ENCODE results near the gene NOP9.

Gene NOP9

DNA sequence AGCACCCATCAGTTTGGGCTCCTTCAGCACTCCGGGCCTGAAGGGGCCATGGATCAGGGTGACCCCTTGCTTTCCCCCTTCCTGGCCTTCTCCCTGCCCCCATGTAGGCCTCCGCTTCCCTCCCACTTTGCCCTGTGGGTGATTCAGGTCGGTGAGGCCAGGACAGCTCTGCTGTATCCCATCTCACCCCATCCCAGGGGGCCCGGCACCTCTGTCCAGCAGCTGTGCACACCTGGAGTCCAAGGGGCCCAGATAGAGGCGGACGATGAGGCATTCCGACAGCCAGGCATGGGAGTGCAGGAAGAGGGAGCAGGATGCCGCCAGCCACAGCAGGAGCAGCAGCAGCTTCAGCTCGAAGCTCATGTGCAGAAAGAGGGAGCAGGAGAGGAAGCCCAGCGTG, 23.0 kb downstream of the NOP9 start:
- Histone ChIP-seq H3K4me3 (ENCODE audit: low read length, poor library complexity, severe bottlenecking) (no peak overlapping the region), H4K20me1 (ENCODE audit: insufficient read depth, low read length, poor library complexity, severe bottlenecking) (no peaks in the 10 kb centered on the region), H3F3A (ENCODE audit: low read depth) (0 out of 2 replicates have a peak, but pooled peaks cover 3% of the 10 kb centered on the region), H3K79me2 (ENCODE audit: insufficient read depth, low read length) (no peaks in the 10 kb centered on the region), H2AFZ (ENCODE audit: low read length) (no peak overlapping the region), H3K9me3 (ENCODE audit: insufficient read depth, low read depth, low read length) (no peaks in the 10 kb centered on the region), H3K9me2 (replicated peaks; ENCODE audit: low read depth, low read length) (no peaks in the 10 kb centered on the region), H3K4me1 (ENCODE audit: insufficient read depth, low read length, poor library complexity, severe bottlenecking) (peaks cover 26% of the 10 kb centered on the region), H3K27me3 (ENCODE audit: insufficient read depth, low read length, poor library complexity, severe bottlenecking) (no peaks in the 10 kb centered on the region), H3K4me2 (ENCODE audit: low read depth, low read length, poor library complexity, severe bottlenecking) (no peak overlapping the region), H3K9ac (ENCODE audit: low read depth, low read length, poor library complexity, severe bottlenecking) (no peak overlapping the region), H3K36me3 (ENCODE audit: insufficient read depth, low read length) (no peaks in the 10 kb centered on the region)
- no peak for TF ChIP-seq EZH2phosphoT487 (IDR thresholded peaks at IDR 0.05; ENCODE audit: borderline replicate concordance)
- TF ChIP-seq, protein P1, sequence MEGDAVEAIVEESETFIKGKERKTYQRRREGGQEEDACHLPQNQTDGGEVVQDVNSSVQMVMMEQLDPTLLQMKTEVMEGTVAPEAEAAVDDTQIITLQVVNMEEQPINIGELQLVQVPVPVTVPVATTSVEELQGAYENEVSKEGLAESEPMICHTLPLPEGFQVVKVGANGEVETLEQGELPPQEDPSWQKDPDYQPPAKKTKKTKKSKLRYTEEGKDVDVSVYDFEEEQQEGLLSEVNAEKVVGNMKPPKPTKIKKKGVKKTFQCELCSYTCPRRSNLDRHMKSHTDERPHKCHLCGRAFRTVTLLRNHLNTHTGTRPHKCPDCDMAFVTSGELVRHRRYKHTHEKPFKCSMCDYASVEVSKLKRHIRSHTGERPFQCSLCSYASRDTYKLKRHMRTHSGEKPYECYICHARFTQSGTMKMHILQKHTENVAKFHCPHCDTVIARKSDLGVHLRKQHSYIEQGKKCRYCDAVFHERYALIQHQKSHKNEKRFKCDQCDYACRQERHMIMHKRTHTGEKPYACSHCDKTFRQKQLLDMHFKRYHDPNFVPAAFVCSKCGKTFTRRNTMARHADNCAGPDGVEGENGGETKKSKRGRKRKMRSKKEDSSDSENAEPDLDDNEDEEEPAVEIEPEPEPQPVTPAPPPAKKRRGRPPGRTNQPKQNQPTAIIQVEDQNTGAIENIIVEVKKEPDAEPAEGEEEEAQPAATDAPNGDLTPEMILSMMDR (conservative IDR thresholded peaks at IDR 0.05; ENCODE audit: low read length) = no peak

DNA sequence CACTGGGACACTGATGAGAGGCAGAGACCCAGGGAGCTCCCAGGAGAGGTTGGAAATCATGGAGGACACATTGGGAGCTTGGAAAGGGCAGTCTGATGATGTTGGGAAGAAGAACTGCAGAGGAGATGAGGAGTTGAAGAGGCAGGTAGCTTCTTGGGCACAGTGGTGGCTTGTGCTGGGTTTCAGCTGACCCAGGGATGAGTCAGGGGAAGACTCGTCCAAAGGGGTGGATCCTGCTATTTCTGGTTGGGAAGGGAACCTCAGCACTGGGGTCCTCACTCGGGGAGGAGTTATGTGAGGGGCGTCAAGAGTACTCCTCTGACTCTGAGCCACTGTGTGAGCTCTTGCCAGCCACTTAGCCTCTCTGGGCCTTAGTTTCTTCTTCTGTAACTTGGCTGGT, 23.7 kb downstream of the NOP9 start:
- Histone ChIP-seq H3K79me2 (ENCODE audit: insufficient read depth, low read length) (no peaks in the 10 kb centered on the region), H3K4me3 (ENCODE audit: low read length, poor library complexity, severe bottlenecking) (no peak overlapping the region), H3K9me2 (replicated peaks; ENCODE audit: low read depth, low read length) (no peaks in the 10 kb centered on the region), H3K4me1 (ENCODE audit: insufficient read depth, low read length, poor library complexity, severe bottlenecking) (peaks cover 26% of the 10 kb centered on the region), H3K36me3 (ENCODE audit: insufficient read depth, low read length) (no peaks in the 10 kb centered on the region), H3K27me3 (ENCODE audit: insufficient read depth, low read length, poor library complexity, severe bottlenecking) (no peaks in the 10 kb centered on the region), H3K4me2 (ENCODE audit: low read depth, low read length, poor library complexity, severe bottlenecking) (no peak overlapping the region), H4K20me1 (ENCODE audit: insufficient read depth, low read length, poor library complexity, severe bottlenecking) (no peaks in the 10 kb centered on the region), H3F3A (ENCODE audit: low read depth) (0 out of 2 replicates have a peak, but pooled peaks cover 3% of the 10 kb centered on the region), H2AFZ (ENCODE audit: low read length) (no peak overlapping the region), H3K9me3 (ENCODE audit: insufficient read depth, low read depth, low read length) (no peaks in the 10 kb centered on the region), H3K9ac (ENCODE audit: low read depth, low read length, poor library complexity, severe bottlenecking) (no peak overlapping the region)
- no peak for TF ChIP-seq EZH2phosphoT487 (IDR thresholded peaks at IDR 0.05; ENCODE audit: borderline replicate concordance)
- TF ChIP-seq, protein P1 (conservative IDR thresholded peaks at IDR 0.05; ENCODE audit: low read length) = no peak

DNA sequence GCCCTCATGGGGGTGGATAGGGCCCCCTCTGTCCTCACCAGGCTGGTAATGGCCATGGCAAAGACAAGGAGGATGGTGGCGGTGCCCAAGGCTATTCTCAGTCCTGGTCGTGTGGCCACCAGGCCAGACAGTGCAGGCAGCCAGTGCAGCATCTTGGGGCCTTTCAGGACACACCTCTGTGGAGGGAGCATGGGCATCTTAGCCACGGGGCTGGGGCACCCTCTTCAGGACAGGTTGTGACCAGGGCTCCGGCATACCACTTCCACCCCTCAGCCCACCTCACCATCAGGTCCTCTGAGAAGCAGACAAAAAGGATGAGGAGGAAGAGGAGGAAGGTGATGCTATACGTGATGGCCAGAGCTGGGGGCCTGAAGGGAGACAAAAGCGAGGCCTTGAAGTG, 24.4 kb downstream of the NOP9 start:
- Histone ChIP-seq H3K79me2 (ENCODE audit: insufficient read depth, low read length) (no peaks in the 10 kb centered on the region), H3K9ac (ENCODE audit: low read depth, low read length, poor library complexity, severe bottlenecking) (no peak overlapping the region), H3K36me3 (ENCODE audit: insufficient read depth, low read length) (no peaks in the 10 kb centered on the region), H3K9me3 (ENCODE audit: insufficient read depth, low read depth, low read length) (no peaks in the 10 kb centered on the region), H3K4me2 (ENCODE audit: low read depth, low read length, poor library complexity, severe bottlenecking) (no peak overlapping the region), H3K27me3 (ENCODE audit: insufficient read depth, low read length, poor library complexity, severe bottlenecking) (no peaks in the 10 kb centered on the region), H4K20me1 (ENCODE audit: insufficient read depth, low read length, poor library complexity, severe bottlenecking) (no peaks in the 10 kb centered on the region), H3K4me3 (ENCODE audit: low read length, poor library complexity, severe bottlenecking) (no peak overlapping the region), H3F3A (ENCODE audit: low read depth) (0 out of 2 replicates have a peak, but pooled peaks cover 3% of the 10 kb centered on the region), H2AFZ (ENCODE audit: low read length) (no peak overlapping the region), H3K9me2 (replicated peaks; ENCODE audit: low read depth, low read length) (no peaks in the 10 kb centered on the region), H3K4me1 (ENCODE audit: insufficient read depth, low read length, poor library complexity, severe bottlenecking) (peaks cover 31% of the 10 kb centered on the region)
- TF ChIP-seq EZH2phosphoT487 (IDR thresholded peaks at IDR 0.05; ENCODE audit: borderline replicate concordance) = no peak
- TF ChIP-seq, protein P1 (conservative IDR thresholded peaks at IDR 0.05; ENCODE audit: low read length) = no peak
